Measurements from ENCODE around the gene B3GALNT2.
"Not testable (repeated sequence)": the region's sequence is repeated elsewhere in the genome, so short reads cannot be mapped to it uniquely, and the experiment has no call there.

B3GALNT2 gene

GRCh38 chr1:235504122-235504493, at the start of gene B3GALNT2:
Gene B3GALNT2, minus strand, starts transcription at chr1:235504452. Its CDS starts 200 bp downstream, at chr1:235504252.
- DNase-seq (ENCODE audit: extremely low spot score), result no peak
- no peak; the same call in 1 of the 2 replicates for TF ChIP-seq FOXM1 (IDR thresholded peaks at IDR 0.05; ENCODE audit: borderline replicate concordance)
- no peak for TF ChIP-seq CTBP1 (IDR thresholded peaks at IDR 0.05; ENCODE audit: borderline replicate concordance)
- 0 out of 2 replicates have a peak, but pooled peaks have one; percentile 39 for TF ChIP-seq HDGF (IDR thresholded peaks at IDR 0.05; ENCODE audit: borderline replicate concordance)
- POLR2A ChIA-PET, result interaction anchor here (0.7 to 3.1 kb wide), 38 partner anchors 10 to 585 kb away, joined by 3 to 24 read pairs (median 4); partner anchors contain the start of genes ARID4B, GGPS1 and RBM34
- CTCF ChIA-PET, result interaction anchor here (0.6 to 2.2 kb wide), 17 partner anchors 10 to 468 kb away, joined by 3 to 10 read pairs (median 3); no protein-coding TSS in a partner anchor

DNA sequence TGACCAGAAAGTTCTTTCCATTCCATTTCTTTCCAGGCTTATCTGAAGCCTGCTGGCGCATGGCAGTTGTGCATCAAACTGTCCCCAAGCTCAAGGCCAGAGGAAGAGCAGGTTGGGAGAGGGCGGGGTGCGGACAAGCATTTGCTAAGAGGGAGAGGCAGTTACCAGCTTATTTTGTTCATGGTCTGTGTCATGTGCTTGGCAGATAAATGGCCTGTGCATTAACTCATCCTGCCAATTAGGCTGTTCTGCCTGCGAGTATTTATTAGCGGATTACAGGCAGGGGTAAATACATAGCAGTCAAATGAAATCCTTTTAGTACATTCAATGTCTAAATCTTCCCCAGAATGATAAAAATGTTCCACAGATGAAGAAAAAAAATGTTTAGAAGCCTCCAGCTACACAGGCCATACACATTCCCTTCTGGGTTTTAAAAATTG, 48.9 kb upstream of the B3GALNT2 start:
- ChIA-PET CTCF (interaction anchor here (0.6 to 1.2 kb wide), 2 partner anchors 31 to 419 kb away, joined by 3 to 5 read pairs; no protein-coding TSS in a partner anchor), POLR2A (no interaction called here)
- DNase-seq (ENCODE audit: extremely low spot score), result no peak

DNA sequence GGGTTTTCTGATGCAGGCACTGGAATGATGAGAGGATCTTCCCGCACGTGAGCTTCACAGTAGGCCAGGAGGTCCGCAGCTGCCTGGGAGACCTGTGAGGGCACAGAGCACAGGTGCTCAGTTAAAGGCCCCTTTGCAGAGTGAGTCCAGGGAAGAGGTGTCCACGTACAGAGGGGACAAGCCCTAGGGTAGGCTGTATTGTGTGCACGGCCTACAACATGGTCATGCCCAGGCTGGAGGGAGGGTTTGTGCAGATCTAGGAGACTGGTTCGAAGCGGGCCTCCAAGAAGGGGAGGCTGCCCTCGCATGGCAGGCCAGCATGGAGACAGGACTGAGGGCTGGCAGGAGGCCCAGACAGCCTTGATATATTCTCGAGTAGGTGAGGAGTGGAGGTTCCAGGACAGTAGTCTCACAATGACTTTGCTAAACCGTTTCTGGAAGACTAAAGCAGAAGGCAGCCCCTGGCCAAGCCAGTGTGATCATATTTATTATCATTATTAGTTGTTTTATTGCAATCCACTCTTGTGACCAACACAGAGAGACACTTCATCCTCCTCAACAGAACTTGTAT, 48.0 kb upstream of the B3GALNT2 start:
- ChIA-PET POLR2A (no interaction called here), CTCF (interaction anchor here (1.2 kb wide), 1 partner anchor 419 kb away, joined by 5 read pairs; no protein-coding TSS in a partner anchor)
- DNase-seq (ENCODE audit: extremely low spot score), result no peak
- no peak for TF ChIP-seq FOXA1 (IDR thresholded peaks at IDR 0.05)

More for the DNA sequence above, 48.9 kb upstream of the B3GALNT2 start:
- TF ChIP-seq BHLHE40 (IDR thresholded peaks at IDR 0.05; ENCODE audit: borderline replicate concordance) (no peak), SUZ12 (IDR thresholded peaks at IDR 0.05) (no peak), FOXM1 (IDR thresholded peaks at IDR 0.05; ENCODE audit: borderline replicate concordance) (no peak), SP1 (IDR thresholded peaks at IDR 0.05) (no peak), ELF4 (IDR thresholded peaks at IDR 0.05) (no peak), L3MBTL2 (conservative IDR thresholded peaks at IDR 0.05) (no peak), FOXK2 (IDR thresholded peaks at IDR 0.05) (no peak)

DNA sequence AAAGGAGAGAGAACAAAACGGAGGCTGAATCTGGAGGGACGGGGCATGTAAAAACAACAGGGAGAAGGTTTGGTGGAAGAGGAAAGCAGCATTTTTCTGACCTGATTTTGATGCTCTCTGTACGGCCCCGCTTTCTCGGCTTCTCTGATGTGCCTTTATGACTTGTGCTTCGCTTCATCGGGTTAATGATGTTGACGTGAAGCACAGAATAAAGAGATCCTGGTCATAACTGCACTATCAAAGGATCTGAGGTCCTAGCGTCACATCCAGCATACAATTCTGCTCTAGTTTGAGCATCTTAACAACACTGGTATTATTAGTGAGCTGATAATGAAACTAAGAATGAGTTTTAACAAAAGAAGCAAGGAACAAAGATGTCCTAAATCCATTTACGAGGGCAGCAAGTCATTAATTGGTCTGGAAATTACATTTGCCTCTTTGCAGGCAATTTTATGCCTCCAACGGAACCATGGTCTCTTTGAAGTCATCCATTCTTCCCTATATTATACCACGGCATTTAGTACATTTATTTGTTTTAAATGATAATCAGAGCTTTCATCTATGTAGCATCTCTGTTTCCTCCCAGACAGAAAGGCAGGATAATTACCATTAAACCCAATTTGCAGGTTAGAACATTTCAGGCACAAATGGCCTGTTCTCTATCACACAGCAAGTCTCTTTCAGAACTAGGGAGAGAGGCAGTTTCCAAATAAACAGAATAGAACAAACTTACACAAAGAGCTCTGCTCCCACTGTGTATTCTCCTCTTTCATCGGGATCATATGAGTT, 45.3 kb upstream of the B3GALNT2 start:
- no peak for DNase-seq (ENCODE audit: extremely low spot score)
- ChIA-PET POLR2A (no interaction called here), CTCF (interaction anchor here (0.8 kb wide), 1 partner anchor 11 kb away, joined by 3 read pairs; no protein-coding TSS in a partner anchor)
- TF ChIP-seq ZNF384 (IDR thresholded peaks at IDR 0.05) (no peak), HDGF (IDR thresholded peaks at IDR 0.05; ENCODE audit: borderline replicate concordance) (no peak), ELF4 (IDR thresholded peaks at IDR 0.05) (no peak), ARNT (IDR thresholded peaks at IDR 0.05) (no peak), FOXK2 (IDR thresholded peaks at IDR 0.05) (no peak), SUZ12 (IDR thresholded peaks at IDR 0.05) (no peak), BHLHE40 (IDR thresholded peaks at IDR 0.05; ENCODE audit: borderline replicate concordance) (no peak), FOXM1 (IDR thresholded peaks at IDR 0.05; ENCODE audit: borderline replicate concordance) (no peak), LEF1 (IDR thresholded peaks at IDR 0.05; ENCODE audit: borderline replicate concordance) (no peak), CTBP1 (IDR thresholded peaks at IDR 0.05; ENCODE audit: borderline replicate concordance) (no peak)
- TF ChIP-seq, protein P1, sequence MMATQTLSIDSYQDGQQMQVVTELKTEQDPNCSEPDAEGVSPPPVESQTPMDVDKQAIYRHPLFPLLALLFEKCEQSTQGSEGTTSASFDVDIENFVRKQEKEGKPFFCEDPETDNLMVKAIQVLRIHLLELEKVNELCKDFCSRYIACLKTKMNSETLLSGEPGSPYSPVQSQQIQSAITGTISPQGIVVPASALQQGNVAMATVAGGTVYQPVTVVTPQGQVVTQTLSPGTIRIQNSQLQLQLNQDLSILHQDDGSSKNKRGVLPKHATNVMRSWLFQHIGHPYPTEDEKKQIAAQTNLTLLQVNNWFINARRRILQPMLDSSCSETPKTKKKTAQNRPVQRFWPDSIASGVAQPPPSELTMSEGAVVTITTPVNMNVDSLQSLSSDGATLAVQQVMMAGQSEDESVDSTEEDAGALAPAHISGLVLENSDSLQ (IDR thresholded peaks at IDR 0.05), result no peak

- CTCF ChIA-PET, result interaction anchor here (1.3 kb wide), 1 partner anchor 11 kb away, joined by 5 read pairs; no protein-coding TSS in a partner anchor
- POLR2A ChIA-PET; DNase-seq (ENCODE audit: extremely low spot score): not testable (repeated sequence)
Observed at GRCh38 chr1:235546369-235547155, 42.3 kb upstream of the B3GALNT2 start.

- no peak for DNase-seq (ENCODE audit: extremely low spot score)
- ChIA-PET POLR2A (no interaction called here), CTCF (interaction anchor here (1.3 kb wide), 1 partner anchor 12 kb away, joined by 5 read pairs; no protein-coding TSS in a partner anchor)
- TF ChIP-seq L3MBTL2 (conservative IDR thresholded peaks at IDR 0.05) (no peak), FOXA1 (IDR thresholded peaks at IDR 0.05) (no peak), NFRKB (IDR thresholded peaks at IDR 0.05) (no peak)
- TF ChIP-seq, protein P1 (IDR thresholded peaks at IDR 0.05), result no peak
Observed at GRCh38 chr1:235545292-235545930, 41.2 kb upstream of the B3GALNT2 start.

DNA sequence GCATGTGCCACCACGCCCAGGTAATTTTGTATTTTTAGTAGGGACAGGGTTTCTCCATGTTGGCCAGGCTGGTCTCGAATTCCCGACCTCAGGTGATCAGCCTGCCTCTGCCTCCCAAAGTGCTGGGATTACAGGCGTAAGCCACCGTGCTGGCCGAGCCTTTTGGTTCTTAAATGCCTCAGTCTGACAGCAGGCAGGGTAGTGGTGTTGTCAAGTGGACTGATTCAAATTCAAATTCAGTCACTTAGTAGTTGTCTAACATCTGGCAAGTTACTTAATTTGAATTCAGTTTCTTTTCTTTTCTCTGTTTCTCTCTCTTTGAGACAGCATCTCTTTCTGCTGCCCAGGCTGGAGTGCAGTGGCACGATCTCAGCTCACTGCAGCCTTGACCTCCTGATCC, 38.6 kb upstream of the B3GALNT2 start:
- DNase-seq (ENCODE audit: extremely low spot score); POLR2A ChIA-PET: not testable (repeated sequence)
- CTCF ChIA-PET, result interaction anchor here (1.2 kb wide), 1 partner anchor 55 kb away, joined by 3 read pairs; no protein-coding TSS in a partner anchor

All from HEK293T (cell line).